SIG-M5 treated with dmso at 0.1 percent for 504 hours (cell line): ENCODE measurements around the gene SLCO3A1.

ENCODE experiments used
- DNase-seq: peaks from one replicate; lab custom pipeline; 2025; ENCODE audit not compliant: unreplicated experiment; lab: John Stamatoyannopoulos, UW

SLCO3A1 gene

GRCh38 chr15:91909111-91909510 lies 55.6 kb downstream of the SLCO3A1 start:
- no peak for DNase-seq

GRCh38 chr15:91909574-91909973 lies 56.1 kb downstream of the SLCO3A1 start:
- no peak for DNase-seq

GRCh38 chr15:91911844-91912243 lies 58.3 kb downstream of the SLCO3A1 start:
- DNase-seq, result no peak

- no peak for DNase-seq
Observed at GRCh38 chr15:91912336-91912735, 58.8 kb downstream of the SLCO3A1 start.

- DNase-seq, result no peak
Observed at GRCh38 chr15:91913560-91913959, 60.1 kb downstream of the SLCO3A1 start.

- DNase-seq, result no peak
Observed at GRCh38 chr15:91915576-91915975, 62.1 kb downstream of the SLCO3A1 start.

- no peak for DNase-seq
Observed at GRCh38 chr15:91916051-91916450, 62.5 kb downstream of the SLCO3A1 start.

GRCh38 chr15:91917686-91918360 lies 64.3 kb downstream of the SLCO3A1 start:
- DNase-seq, result no peak

- no peak for DNase-seq
Observed at GRCh38 chr15:91919014-91919534, 65.6 kb downstream of the SLCO3A1 start.

- DNase-seq, result no peak
Observed at GRCh38 chr15:91921188-91921842, 67.8 kb downstream of the SLCO3A1 start.

GRCh38 chr15:91921843-91922198 lies 68.3 kb downstream of the SLCO3A1 start:
- DNase-seq, result no peak

GRCh38 chr15:91922646-91923547 lies 69.4 kb downstream of the SLCO3A1 start:
- DNase-seq, result no peak

GRCh38 chr15:91924183-91924582 lies 70.7 kb downstream of the SLCO3A1 start:
- no peak for DNase-seq

GRCh38 chr15:91924837-91925495 lies 71.5 kb downstream of the SLCO3A1 start:
- no peak for DNase-seq

- no peak for DNase-seq
Observed at GRCh38 chr15:91925794-91926193, 72.3 kb downstream of the SLCO3A1 start.

- no peak for DNase-seq
Observed at GRCh38 chr15:91926908-91927270, 73.4 kb downstream of the SLCO3A1 start.

GRCh38 chr15:91927585-91927984 lies 74.1 kb downstream of the SLCO3A1 start:
- DNase-seq, result no peak

GRCh38 chr15:91928675-91929074 lies 75.2 kb downstream of the SLCO3A1 start:
- no peak for DNase-seq

- DNase-seq, result no peak
Observed at GRCh38 chr15:91929509-91929908, 76.0 kb downstream of the SLCO3A1 start.

- DNase-seq, result no peak
Observed at GRCh38 chr15:91930092-91930491, 76.6 kb downstream of the SLCO3A1 start.

- DNase-seq, result no peak
Observed at GRCh38 chr15:91936182-91936775, 82.8 kb downstream of the SLCO3A1 start.
